ENCODE measurements around the gene HRH2.

HRH2 gene

DNA sequence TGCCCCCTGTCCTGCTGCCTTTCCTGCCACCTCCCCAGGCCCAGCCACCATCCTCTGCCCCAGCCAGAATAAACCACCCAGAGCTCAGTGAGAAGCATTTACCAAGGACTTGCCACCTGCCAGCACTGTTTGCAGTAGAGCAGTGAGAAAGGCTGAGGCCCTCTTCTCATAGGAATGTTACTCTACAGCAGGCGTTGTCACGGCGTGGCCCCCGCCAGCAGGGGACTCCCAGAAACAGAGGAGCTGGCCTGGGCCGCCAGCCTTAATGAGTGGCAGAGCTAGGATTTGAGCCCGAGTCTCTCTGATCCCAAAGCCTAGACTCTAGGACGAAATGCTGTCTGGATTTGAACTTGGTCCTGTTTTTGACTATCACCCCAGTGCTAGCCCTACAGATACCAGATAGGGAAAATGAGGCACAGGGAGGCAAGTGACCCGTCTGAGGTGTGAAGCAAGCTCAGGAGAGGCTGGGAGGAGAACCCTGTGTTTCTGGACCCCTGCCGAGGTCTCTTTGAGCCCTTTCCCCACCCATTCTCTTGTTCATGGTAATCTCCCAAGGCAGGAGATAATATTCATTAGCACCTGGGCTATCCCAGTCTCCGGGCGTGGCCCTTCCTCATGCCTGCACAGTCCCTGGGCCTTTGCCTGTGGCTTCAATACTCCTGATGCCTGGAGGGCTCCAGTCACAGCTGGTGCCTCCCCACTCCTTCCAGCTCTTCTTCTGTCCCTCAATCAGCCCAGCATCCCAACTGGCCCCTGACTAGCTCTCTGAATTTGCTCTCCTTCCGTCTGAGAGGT lies 30.7 kb downstream of the HRH2 start:
- no peak for DNase-seq (ENCODE audit: low read depth)
- no peak overlapping the region for H3K4me3 ChIP-seq (ENCODE audit: low read depth, low read length)

DNA sequence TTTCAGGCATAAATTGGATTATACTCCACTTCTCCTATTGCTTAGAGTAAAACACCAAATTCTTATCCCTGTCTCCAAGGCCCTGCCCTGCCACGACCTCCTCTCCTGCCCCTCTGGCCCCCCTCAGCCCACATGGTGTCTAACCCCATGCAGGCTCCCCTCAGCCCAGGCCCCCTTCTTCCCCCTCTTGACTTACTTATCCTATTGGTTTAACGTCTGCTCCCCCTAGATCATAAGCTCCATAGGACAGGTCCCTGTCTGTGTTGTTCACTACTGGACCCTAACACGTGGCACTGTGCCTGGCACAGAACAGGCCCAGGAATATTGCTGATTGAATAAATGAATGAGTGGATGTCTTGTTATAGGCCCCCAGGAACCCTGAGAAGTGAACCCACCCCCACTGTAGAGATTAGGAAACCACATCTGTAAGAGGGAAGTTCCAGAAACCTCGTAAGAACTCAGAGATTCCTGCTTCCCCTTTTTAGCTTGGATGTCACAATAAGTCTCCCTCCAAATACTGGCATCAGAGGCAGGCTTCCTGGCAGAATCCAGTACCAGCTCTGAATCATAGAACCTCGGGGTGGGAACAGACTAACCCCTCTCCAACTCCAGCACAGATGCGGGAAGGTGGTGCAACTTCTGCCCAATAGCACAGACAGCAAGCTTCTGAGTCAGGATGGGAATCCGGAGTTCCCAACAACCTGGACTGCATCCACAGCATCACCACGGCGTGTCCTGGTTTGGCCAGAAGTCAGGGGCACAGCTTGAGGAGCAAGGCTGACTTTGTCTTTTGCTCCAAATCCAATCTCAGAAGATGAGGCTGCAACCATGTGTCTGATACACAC lies 31.5 kb downstream of the HRH2 start:
- no peak overlapping the region for H3K4me3 ChIP-seq (ENCODE audit: low read depth, low read length)
- DNase-seq (ENCODE audit: low read depth), result no peak

DNA sequence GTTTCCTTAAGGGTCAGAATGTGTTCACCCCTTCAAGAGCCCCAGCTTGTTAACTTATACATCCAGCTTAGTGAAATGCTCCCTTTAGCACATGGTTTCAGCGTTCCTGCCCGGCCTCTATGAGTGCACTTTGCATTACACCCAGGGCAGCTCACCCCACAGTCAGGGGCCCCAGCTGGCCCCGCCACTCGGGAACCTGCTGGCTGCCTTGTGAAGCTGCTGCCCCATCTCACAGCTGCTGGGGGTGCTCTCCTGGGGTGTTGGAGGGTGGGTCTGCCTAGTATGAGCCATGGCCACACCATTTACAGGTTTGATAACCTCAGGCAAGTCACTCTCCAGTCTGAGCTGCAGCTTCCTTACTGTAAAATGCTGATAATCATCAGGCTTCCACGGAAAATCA lies 32.2 kb downstream of the HRH2 start:
- DNase-seq (ENCODE audit: low read depth), result no peak
- no peak overlapping the region for H3K4me3 ChIP-seq (ENCODE audit: low read depth, low read length)

DNA sequence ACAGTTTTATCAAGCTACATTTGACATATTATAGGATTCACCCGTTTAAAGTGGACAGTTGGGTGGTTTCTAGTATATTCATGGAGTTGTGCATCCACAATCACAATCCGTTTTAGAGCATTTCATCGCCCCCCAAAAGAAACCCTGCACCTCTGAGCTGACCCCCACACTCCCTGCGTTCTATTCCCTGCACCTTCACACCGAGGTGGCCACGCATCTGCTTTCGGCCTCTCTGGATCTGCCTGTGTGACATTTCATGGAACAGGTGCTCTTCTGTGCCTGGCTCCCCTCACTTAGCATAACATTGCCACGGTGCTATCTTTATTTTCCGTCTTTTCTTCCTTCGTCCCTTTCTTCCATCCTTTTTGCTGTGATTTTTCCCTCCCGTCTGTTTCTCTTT lies 32.7 kb downstream of the HRH2 start:
- H3K4me3 ChIP-seq (ENCODE audit: low read depth, low read length), result no peak overlapping the region
- no peak for DNase-seq (ENCODE audit: low read depth)

DNA sequence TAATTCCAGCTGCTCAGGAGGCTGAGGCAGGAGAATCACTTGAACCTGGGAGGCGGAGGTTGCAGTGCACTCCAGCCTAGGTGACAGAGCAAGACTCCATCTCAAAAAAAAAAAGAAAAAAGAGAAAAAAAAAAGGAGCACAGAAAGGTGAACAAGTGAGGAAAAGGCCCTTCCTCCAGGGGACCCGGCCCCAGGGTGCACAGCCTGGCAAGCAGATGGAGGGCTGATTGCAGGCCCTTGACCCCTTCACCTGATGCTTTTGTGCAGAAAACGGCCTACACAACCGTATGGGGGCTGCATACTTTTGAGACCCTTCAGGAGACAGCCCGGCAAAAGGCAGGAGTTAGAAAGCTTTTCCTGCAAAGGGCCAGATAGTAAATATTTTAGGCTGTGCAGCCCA lies 33.9 kb downstream of the HRH2 start:
- H3K4me3 ChIP-seq (ENCODE audit: low read depth, low read length), result no peak overlapping the region
- DNase-seq (ENCODE audit: low read depth), result no peak

DNA sequence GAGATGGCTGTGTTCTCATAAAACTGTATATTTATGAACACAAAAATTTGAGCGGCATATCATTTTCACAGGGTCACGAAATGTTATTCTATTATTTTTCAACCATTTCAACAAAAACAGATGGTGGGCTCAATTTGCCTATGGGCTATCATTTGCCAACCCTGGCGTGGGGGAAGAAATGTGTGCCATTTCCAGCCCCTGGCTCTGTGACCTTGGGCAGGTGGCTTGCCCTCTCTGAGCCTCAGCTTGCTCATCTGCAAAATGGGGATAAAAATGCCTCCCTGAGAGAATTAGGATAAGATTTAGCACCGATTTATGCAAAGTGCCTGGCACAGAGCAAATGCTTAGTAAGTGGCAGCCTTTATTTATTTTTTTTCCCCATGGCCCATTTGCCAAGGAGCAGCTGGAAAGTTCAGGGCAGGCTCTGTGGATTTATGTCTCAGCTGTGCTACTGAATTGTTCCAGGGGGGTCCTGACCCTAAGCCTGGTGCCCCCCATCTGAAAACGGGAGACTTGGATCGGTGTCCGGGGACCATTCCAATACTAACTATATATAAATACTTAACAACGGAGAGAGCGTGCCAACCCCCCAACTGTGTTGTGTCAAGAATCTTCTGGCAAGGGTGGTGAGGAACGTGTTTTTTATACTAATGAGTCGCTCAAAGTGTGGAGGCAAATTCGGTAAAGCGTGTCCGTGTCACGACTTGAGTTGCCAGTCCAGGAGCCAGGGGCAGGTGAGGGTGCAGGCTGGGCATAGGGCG lies 34.5 kb downstream of the HRH2 start:
- DNase-seq (ENCODE audit: low read depth), result no peak
- no peak overlapping the region for H3K4me3 ChIP-seq (ENCODE audit: low read depth, low read length)

- DNase-seq (ENCODE audit: low read depth), result no peak
- no peak overlapping the region for H3K4me3 ChIP-seq (ENCODE audit: low read depth, low read length)
Measured at GRCh38 chr5:175692996-175693710, 35.3 kb downstream of the HRH2 start.

- DNase-seq (ENCODE audit: low read depth), result no peak
- no peak overlapping the region for H3K4me3 ChIP-seq (ENCODE audit: low read depth, low read length)
Measured at GRCh38 chr5:175693741-175694140, 35.9 kb downstream of the HRH2 start.

DNA sequence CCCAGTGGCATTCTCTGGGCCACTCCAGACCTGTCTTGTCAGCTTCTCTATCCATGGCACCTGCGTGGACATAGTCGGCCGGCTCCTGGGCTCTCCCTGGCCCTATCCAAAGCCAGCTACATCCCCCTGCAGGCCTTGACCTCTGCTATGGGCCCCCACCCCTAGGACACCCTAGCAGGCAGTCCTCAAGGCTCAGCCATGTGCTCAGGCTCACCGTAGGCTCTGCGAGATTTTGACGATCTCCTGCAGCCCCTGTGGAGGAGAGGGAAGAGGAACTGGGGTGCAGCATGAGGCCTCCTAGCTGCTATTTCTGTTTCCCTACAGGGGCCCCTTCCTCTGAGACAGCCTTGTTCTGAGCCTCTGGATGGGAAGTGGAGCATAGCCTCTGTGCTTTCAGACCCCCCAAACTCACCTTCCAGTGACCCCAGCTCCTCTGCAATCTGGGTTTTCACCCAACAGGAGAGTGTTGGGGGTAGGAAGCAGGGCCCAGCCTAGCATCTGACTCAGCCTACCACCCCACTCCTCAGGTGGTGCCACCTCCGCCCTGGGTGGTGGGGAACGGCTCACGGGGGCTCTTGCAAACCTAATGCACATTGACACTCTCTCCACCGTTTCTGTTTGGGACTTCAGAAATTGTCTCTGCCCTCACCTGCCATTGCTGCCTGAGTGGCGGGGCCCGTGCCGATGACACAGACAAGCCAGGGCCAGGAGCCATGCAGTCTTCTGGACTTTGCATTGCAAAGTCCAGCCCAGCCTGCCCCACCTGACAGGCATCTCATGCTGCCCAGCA lies 36.7 kb downstream of the HRH2 start:
- no peak overlapping the region for H3K4me3 ChIP-seq (ENCODE audit: low read depth, low read length)
- no peak for DNase-seq (ENCODE audit: low read depth)

- H3K4me3 ChIP-seq (ENCODE audit: low read depth, low read length), result no peak overlapping the region
- DNase-seq (ENCODE audit: low read depth), result no peak
Measured at GRCh38 chr5:175695161-175696126, 37.6 kb downstream of the HRH2 start.

DNA sequence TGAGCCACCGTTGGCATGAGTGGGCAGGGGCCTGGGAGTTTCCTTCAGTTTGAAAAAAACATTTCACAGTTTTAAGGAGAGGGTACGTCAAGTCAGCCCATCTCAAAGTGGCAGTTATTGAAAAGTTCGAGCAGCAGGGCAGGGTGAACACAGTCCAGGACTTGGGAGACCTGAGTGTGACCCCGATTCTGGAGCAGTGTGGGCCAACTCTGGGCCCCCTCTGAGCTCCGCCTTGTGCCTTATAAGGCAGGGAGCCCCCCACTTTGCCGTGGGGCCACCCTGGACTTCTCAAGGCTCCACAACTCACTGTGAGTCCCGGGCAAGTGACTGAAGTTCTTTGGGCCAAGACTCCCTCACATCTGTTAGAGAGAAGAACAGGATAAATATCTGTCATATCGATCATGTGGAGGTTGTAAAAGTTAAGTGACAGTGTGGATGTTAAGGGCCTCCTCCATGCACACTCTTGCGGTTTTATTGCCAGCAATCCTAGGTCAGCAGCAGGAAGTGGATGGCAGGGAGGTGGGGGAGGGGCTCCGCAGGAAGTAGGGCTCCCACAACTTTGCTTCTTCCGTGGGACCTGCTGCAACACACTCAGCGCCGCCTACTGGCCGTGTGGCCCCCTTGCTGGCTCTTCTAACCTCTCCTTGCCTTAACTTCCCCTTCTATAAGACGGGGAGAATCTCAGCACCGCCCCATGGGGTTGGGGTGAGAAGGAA lies 38.4 kb downstream of the HRH2 start:
- no peak overlapping the region for H3K4me3 ChIP-seq (ENCODE audit: low read depth, low read length)
- no peak for DNase-seq (ENCODE audit: low read depth)

- no peak for DNase-seq (ENCODE audit: low read depth)
- H3K4me3 ChIP-seq (ENCODE audit: low read depth, low read length), result no peak overlapping the region
Measured at GRCh38 chr5:175696855-175697198, 39.0 kb downstream of the HRH2 start.

DNA sequence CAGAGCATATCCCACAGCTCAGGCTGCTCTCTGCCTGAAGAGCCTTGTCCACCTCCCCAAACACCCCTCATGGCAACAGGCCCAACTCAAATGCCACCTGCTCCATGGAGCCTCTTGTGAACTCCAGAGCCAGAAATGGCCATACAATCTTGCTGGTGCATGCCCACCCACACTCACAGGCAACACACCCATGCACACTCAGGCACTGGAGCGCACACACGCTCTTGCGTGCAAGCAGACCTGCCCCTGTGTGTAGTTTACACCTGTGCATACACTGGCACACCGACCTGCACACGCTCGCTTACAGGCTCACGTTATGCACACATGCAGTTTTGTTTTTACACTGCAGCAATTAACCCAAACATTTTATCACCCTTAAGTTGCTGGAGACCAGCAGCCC lies 40.0 kb downstream of the HRH2 start:
- no peak overlapping the region for H3K4me3 ChIP-seq (ENCODE audit: low read depth, low read length)
- DNase-seq (ENCODE audit: low read depth), result no peak

DNA sequence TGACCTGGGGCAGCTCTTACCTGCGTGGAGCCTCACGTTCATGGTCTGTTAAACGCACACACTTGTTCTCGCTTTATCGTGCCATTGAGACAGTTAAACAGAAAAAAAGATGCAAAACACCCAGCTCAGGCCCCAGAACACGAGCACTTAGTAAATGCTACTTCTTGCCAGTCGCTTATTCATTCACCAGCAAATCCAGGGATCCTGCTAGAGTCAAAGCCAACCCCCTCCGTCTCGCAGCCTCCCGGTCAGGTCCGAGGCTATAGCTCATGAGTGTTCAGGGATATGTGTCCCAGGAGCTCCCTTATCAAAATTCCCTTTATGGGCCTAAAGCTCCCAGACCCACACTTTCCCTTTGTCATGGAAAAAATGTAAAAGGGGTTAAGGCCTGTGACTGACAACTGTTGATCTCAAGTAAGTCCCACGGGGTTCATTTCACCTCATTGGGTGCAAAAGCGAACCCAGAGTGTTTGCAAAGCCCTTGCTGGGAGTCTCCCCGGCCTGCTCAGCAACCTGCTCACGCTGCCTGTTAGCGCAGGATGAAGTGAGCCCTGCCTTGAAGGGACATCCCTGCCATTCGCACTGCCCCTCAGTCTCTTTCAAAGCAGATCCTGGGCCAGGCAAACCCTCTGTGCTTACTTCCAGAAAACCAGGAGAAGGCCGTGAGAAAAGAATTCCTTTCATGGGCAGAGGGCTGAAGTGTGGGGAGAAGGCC lies 40.7 kb downstream of the HRH2 start:
- H3K4me3 ChIP-seq (ENCODE audit: low read depth, low read length), result no peak overlapping the region
- no peak for DNase-seq (ENCODE audit: low read depth)

- DNase-seq (ENCODE audit: low read depth), result no peak
- H3K4me3 ChIP-seq (ENCODE audit: low read depth, low read length), result no peak overlapping the region
Measured at GRCh38 chr5:175700991-175701390, 43.1 kb downstream of the HRH2 start.

DNA sequence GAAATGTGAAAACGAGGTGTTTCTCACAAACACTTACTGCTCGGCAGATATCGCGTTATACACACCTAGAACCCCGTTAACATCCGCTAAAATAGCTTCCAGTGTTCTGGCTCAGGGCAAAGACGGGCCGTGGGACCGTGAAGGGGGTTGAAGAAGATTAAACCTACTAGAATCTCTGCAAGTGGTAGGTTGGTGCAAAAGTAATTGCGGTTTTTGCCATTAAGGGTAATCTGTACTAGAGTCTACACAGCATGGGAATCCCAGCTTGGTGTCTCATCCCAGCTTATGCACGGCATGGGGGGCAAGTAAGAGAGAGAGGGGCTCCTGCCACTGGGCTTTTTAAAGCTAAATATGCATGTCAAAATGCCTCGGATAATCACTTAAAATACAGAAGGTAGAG lies 43.9 kb downstream of the HRH2 start:
- no peak for DNase-seq (ENCODE audit: low read depth)
- no peak overlapping the region for H3K4me3 ChIP-seq (ENCODE audit: low read depth, low read length)

GRCh38 chr5:175706499-175706898 lies 48.6 kb downstream of the HRH2 start:
- no peak overlapping the region for H3K4me3 ChIP-seq (ENCODE audit: low read depth, low read length)

More at GRCh38 chr5:175706499-175706898, 48.6 kb downstream of the HRH2 start:
- DNase-seq (ENCODE audit: low read depth), result no peak
